Panc1 (cell line): ENCODE data around the gene CDH13. TPM values are rescaled to one million over a fixed set of nuclear protein-coding genes. Genes with fewer than 3 reads are reported as not detected.

ENCODE experiments used
- ATAC-seq: fragments of 200-7000 bp; cut with Tn5 transposase; 2 replicates; pipeline ENCODE4 v1.9.1; 2020; ENCODE audit warnings: mild to moderate bottlenecking, moderate library complexity
- BruUV-seq: library from RNA; stranded (reverse); fragments of 400-500 nt; replicated peaks from 2 replicates; lab custom pipeline; 2021; lab: Mats Ljungman, UMichigan
- CTCF ChIA-PET: fragments of 300-600 bp; sonication (Branson Sonifier 250); formaldehyde crosslinking; loops from one replicate; lab custom pipeline; 2022; ENCODE audit warnings: antibody characterized with exemption; lab: Charles Lee
- POLR2A ChIA-PET: fragments of 300-600 bp; sonication (Branson Sonifier 250); formaldehyde crosslinking; loops from one replicate; lab custom pipeline; 2022; ENCODE audit warnings: antibody characterized with exemption; lab: Charles Lee
- DNase-seq: peaks from one replicate; pipeline ENCODE4 v3.0.0-alpha.2; 2010; ENCODE audit warnings: low read depth, low spot score
- H3K27ac ChIP-seq: 2 replicates; pipeline ENCODE4 v1.5.1; 2011; ENCODE audit warnings: mild to moderate bottlenecking, low read length, inconsistent platforms
- H3K27me3 ChIP-seq: fragments of 200-500 bp; sonication (Bioruptor generic); 2 replicates; pipeline ENCODE4 v1.6.0; 2014; ENCODE audit warnings: low read length, inconsistent platforms; ENCODE audit not compliant: control insufficient read depth, insufficient read depth
- H3K36me3 ChIP-seq: fragments of 200-500 bp; sonication (Bioruptor generic); 2 replicates; pipeline ENCODE4 v1.5.1; 2014; ENCODE audit warnings: inconsistent platforms, mild to moderate bottlenecking, low read length, moderate library complexity; ENCODE audit not compliant: control insufficient read depth, insufficient read depth
- H3K4me1 ChIP-seq: 2 replicates; pipeline ENCODE4 v1.5.1; 2011; ENCODE audit warnings: inconsistent platforms, mild to moderate bottlenecking, low read length, moderate library complexity; ENCODE audit not compliant: control insufficient read depth, insufficient read depth
- H3K4me3 ChIP-seq, 2 experiments: 2 replicates each; pipeline ENCODE4 v1.5.1; 2011 to 2012; ENCODE audit warnings: low read depth in 2 of 2, low read length in 2 of 2, mild to moderate bottlenecking in 2 of 2, inconsistent platforms in 1 of 2, moderate library complexity in 1 of 2
- H3K9me3 ChIP-seq: fragments of 200-500 bp; sonication (Bioruptor generic); 2 replicates; pipeline ENCODE4 v1.5.1; 2014; ENCODE audit warnings: low read depth, mild to moderate bottlenecking, inconsistent platforms, low read length, moderate library complexity; ENCODE audit not compliant: control insufficient read depth, insufficient read depth
- CTCF ChIP-seq: fragments of 450-650 bp; IDR thresholded peaks from 2 replicates; pipeline ENCODE4 v1.5.1; 2017; ENCODE audit warnings: mild to moderate bottlenecking
- REST ChIP-seq, 2 experiments: IDR thresholded peaks; 2 replicates each; pipeline ENCODE4 v1.6.1; 2011 to 2012; ENCODE audit warnings: low read depth in 2 of 2, control low read depth in 1 of 2, low read length in 1 of 2, mild to moderate bottlenecking in 1 of 2, moderate library complexity in 1 of 2; ENCODE audit not compliant: insufficient read depth in 1 of 2
- SIN3A ChIP-seq: IDR thresholded peaks from 2 replicates; pipeline ENCODE4 v1.6.1; 2012; ENCODE audit warnings: low read depth, mild to moderate bottlenecking, low read length, moderate library complexity, borderline replicate concordance; ENCODE audit not compliant: insufficient read depth
- TCF7L2 ChIP-seq: IDR thresholded peaks from 2 replicates; pipeline ENCODE4 v1.6.1; 2011; ENCODE audit warnings: mild to moderate bottlenecking, low read depth, low read length, inconsistent platforms
- in situ Hi-C: cut with HindIII; loops from 2 replicates; pipeline ENCODE4 v1.10.0; 2016; ENCODE audit warnings: low sequenced_read_pairs, low pct_unique_long_range_greater_than_20kb
- intact Hi-C: fragments of 100-400 bp; cut with micrococcal nuclease; formaldehyde crosslinking; loops from one replicate; pipeline ENCODE4 v1.10.0; 2022; ENCODE audit not compliant: unreplicated experiment
- total RNA-seq: library from RNA; stranded (reverse); gene quantifications from one replicate; pipeline ENCODE4 v1.2.1, GENCODE V29; 2021; ENCODE audit not compliant: unreplicated experiment

CDH13 gene
- total RNA-seq, 1 experiment from 2014 or later, result not detected

- intact Hi-C loops (no loop called here), in situ Hi-C loops (no loop called here)
- ChIA-PET POLR2A (no interaction called here), CTCF (no interaction called here)
- DNase-seq (no peak), ATAC-seq (no peak)
- no peaks in the 10 kb centered on the region for H3K4me1 ChIP-seq
- H3K27me3 ChIP-seq, result no peaks in the 10 kb centered on the region
- H3K36me3 ChIP-seq, result no peaks in the 10 kb centered on the region
- no peaks in the 10 kb centered on the region for H3K9me3 ChIP-seq
- TF ChIP-seq TCF7L2, result no peak
- no peak for TF ChIP-seq SIN3A
- peak in 1 of 2 experiments; percentile 47; a peak in 1 of 4 replicates for TF ChIP-seq REST (IDR thresholded peaks at IDR 0.05; ENCODE audit: insufficient read depth in 1 of 2, low read depth in 2 of 2, low read length in 1 of 2)
- no TSS peak for BruUV-seq
- H3K4me3 ChIP-seq, result no peak overlapping the region
- no peak overlapping the region for H3K27ac ChIP-seq
These were observed 232.9 kb downstream of the CDH13 start for GRCh38 chr16:82859662-82860061.

- no peak for ATAC-seq
- H3K27me3 ChIP-seq, result no peaks in the 10 kb centered on the region
- in situ Hi-C loops, result no loop called here
- BruUV-seq, result no TSS peak
- no peak for TF ChIP-seq SIN3A
- no peak for TF ChIP-seq CTCF
- H3K27ac ChIP-seq, result no peak overlapping the region
- H3K9me3 ChIP-seq, result no peaks in the 10 kb centered on the region
- ChIA-PET POLR2A (no interaction called here), CTCF (no interaction called here)
- H3K4me1 ChIP-seq, result no peaks in the 10 kb centered on the region
- DNase-seq, result no peak
- H3K4me3 ChIP-seq, result no peak overlapping the region
- no peaks in the 10 kb centered on the region for H3K36me3 ChIP-seq
- intact Hi-C loops, result no loop called here
These were observed 233.3 kb downstream of the CDH13 start for GRCh38 chr16:82860071-82860470.

GRCh38 chr16:82862057-82862456 is 235.3 kb downstream of the CDH13 start:
- Histone ChIP-seq H3K27ac (no peak overlapping the region), H3K4me1 (no peaks in the 10 kb centered on the region), H3K27me3 (no peaks in the 10 kb centered on the region), H3K9me3 (no peaks in the 10 kb centered on the region), H3K4me3 (no peak overlapping the region), H3K36me3 (no peaks in the 10 kb centered on the region)
- no peak for ATAC-seq
- TF ChIP-seq TCF7L2, result no peak
- intact Hi-C loops (no loop called here), in situ Hi-C loops (no loop called here)
- DNase-seq, result no peak
- ChIA-PET CTCF (no interaction called here), POLR2A (no interaction called here)
- no TSS peak for BruUV-seq
